ENCODE results near the gene KPNA6. TPM values are rescaled to one million over a fixed set of nuclear protein-coding genes. Genes with fewer than 3 reads are reported as not detected.

KPNA6 gene
- total and polyA plus RNA-seq, 3 donors from 2014 or later = 56.5 to 107 (median 64.6) TPM

GRCh38 chr1:32170991-32171390 is 63.1 kb downstream of the KPNA6 start:
- 53 to 64% methylated on average over 4 of the region's 4 CpGs for WGBS, 2 donors
- Histone ChIP-seq H3K27me3 (no peaks in the 10 kb centered on the region), H3K36me3 (ENCODE audit: low read depth, missing control alignments) (no peaks in the 10 kb centered on the region), H3K9me3 (no peaks in the 10 kb centered on the region), H3K4me3 (no peak overlapping the region), H3K4me1 (no peaks in the 10 kb centered on the region), H3K27ac (no peak overlapping the region)
- intact Hi-C loops (cut with DNase I; ENCODE audit: low total_unique reads) = no loop called here
- TF ChIP-seq POLR2A (IDR thresholded peaks at IDR 0.05) = no peak
- TF ChIP-seq CTCF (IDR thresholded peaks at IDR 0.05) = no peak
- DNase-seq = no peak

GRCh38 chr1:32172621-32173245 is 64.9 kb downstream of the KPNA6 start:
- intact Hi-C loops (cut with DNase I; ENCODE audit: low total_unique reads) = no loop called here
- 79 to 89% methylated on average over 1 of the region's 1 CpG for WGBS, 2 donors
- H3K9me3 ChIP-seq = no peaks in the 10 kb centered on the region
- DNase-seq = no peak
- H3K27ac ChIP-seq = no peak overlapping the region
- no peaks in the 10 kb centered on the region for H3K4me1 ChIP-seq
- H3K4me3 ChIP-seq = no peak overlapping the region
- H3K36me3 ChIP-seq (ENCODE audit: low read depth, missing control alignments) = no peaks in the 10 kb centered on the region
- TF ChIP-seq POLR2A (IDR thresholded peaks at IDR 0.05) = no peak
- no peaks in the 10 kb centered on the region for H3K27me3 ChIP-seq

- no peak for TF ChIP-seq POLR2A (IDR thresholded peaks at IDR 0.05)
- TF ChIP-seq CTCF (IDR thresholded peaks at IDR 0.05) = no peak
- WGBS, 2 donors = 50 to 59% methylated on average over 7 of the region's 7 CpGs
- intact Hi-C loops (cut with DNase I; ENCODE audit: low total_unique reads) = no loop called here
- peak overlapping the region; percentile 92 to 96 for H3K27ac ChIP-seq
- no peak for DNase-seq
- H3K9me3 ChIP-seq = no peaks in the 10 kb centered on the region
- H3K4me1 ChIP-seq = peaks cover 22% of the 10 kb centered on the region
- peak overlapping the region; percentile 65 to 66 for H3K4me3 ChIP-seq
- no peaks in the 10 kb centered on the region for H3K27me3 ChIP-seq
- H3K36me3 ChIP-seq (ENCODE audit: low read depth, missing control alignments) = no peaks in the 10 kb centered on the region
These were observed 70.7 kb downstream of the KPNA6 start for GRCh38 chr1:32178380-32179192.

GRCh38 chr1:32179193-32179442 is 71.3 kb downstream of the KPNA6 start:
- Histone ChIP-seq H3K9me3 (no peaks in the 10 kb centered on the region), H3K27ac (peak overlapping the region; percentile 92 to 96), H3K4me1 (peaks cover 22% of the 10 kb centered on the region), H3K27me3 (no peaks in the 10 kb centered on the region), H3K4me3 (peak overlapping the region; percentile 65 to 66), H3K36me3 (ENCODE audit: low read depth, missing control alignments) (no peaks in the 10 kb centered on the region)
- 1 to 3% methylated on average over 7 of the region's 7 CpGs for WGBS, 2 donors
- no peak for TF ChIP-seq POLR2A (IDR thresholded peaks at IDR 0.05)
- no peak for TF ChIP-seq CTCF (IDR thresholded peaks at IDR 0.05)
- DNase-seq = no peak
- intact Hi-C loops (cut with DNase I; ENCODE audit: low total_unique reads) = no loop called here

GRCh38 chr1:32179443-32180185 is 71.8 kb downstream of the KPNA6 start, which contains the start of gene TXLNA:
TSS of gene TXLNA (plus strand) at chr1:32179675. CDS start at chr1:32180346, 671 bp downstream.
- H3K27ac ChIP-seq = peak within 1 kb of the TSS; percentile 92 to 96
- WGBS, 2 donors = 0 to 1% methylated on average over 8 to 42 of the region's 79 CpGs
- no peaks in the 10 kb centered on the region for H3K36me3 ChIP-seq (ENCODE audit: low read depth, missing control alignments)
- intact Hi-C loops (cut with DNase I; ENCODE audit: low total_unique reads) = no loop called here
- H3K4me3 ChIP-seq = peak within 1 kb of the TSS; percentile 65 to 66
- TF ChIP-seq POLR2A (IDR thresholded peaks at IDR 0.05) (peak; percentile 12), CTCF (IDR thresholded peaks at IDR 0.05) (peak in 1 of 3 experiments; percentile 18)
- H3K4me1 ChIP-seq = peaks cover 26% of the 10 kb centered on the region
- peak; percentile 94 for DNase-seq
- H3K27me3 ChIP-seq = no peaks in the 10 kb centered on the region
- no peaks in the 10 kb centered on the region for H3K9me3 ChIP-seq
